Keratinocyte (primary cell): ENCODE results near the gene SLC30A7.

Source experiments
- EZH2 ChIP-seq: IDR thresholded peaks from one replicate; pipeline ENCODE4 v1.6.1; 2012; ENCODE audit warnings: inconsistent platforms, mild to moderate bottlenecking, low read length, moderate library complexity
- TF ChIP-seq, protein P1 (sequence below), 3 experiments: IDR thresholded peaks in 1 of 3; conservative IDR thresholded peaks in 1 of 3; optimal IDR thresholded peaks in 1 of 3; 2 replicates in 2 of 3; 3 replicates in 1 of 3; pipeline versions ENCODE3 to v1.5.1; 2011; ENCODE audit warnings: low read length in 3 of 3, mild to moderate bottlenecking in 3 of 3, moderate library complexity in 2 of 3, control low read depth in 1 of 3, inconsistent platforms in 1 of 3; ENCODE audit not compliant: insufficient read depth in 2 of 3; ENCODE audit errors: extremely low read depth in 1 of 3

DNA sequence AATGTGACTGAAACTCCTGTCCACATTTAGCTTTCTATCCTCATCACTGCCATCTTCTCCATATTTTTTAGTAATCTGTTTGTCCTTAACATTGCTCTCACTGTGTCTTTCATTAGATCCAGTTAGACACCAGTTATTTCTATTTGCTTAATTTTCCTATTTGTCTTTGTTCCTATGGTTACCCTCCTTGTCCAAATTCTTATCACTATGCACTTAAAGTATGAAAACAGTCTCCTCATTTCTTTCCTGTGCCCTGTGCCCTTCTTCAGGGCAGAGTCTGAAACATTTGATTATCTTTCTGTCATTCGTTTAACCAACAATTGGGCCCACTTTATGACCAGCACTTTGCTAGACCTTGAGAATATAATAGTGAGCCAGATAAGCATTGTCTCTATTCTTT, 64.2 kb downstream of the SLC30A7 start:
- TF ChIP-seq, protein P1, sequence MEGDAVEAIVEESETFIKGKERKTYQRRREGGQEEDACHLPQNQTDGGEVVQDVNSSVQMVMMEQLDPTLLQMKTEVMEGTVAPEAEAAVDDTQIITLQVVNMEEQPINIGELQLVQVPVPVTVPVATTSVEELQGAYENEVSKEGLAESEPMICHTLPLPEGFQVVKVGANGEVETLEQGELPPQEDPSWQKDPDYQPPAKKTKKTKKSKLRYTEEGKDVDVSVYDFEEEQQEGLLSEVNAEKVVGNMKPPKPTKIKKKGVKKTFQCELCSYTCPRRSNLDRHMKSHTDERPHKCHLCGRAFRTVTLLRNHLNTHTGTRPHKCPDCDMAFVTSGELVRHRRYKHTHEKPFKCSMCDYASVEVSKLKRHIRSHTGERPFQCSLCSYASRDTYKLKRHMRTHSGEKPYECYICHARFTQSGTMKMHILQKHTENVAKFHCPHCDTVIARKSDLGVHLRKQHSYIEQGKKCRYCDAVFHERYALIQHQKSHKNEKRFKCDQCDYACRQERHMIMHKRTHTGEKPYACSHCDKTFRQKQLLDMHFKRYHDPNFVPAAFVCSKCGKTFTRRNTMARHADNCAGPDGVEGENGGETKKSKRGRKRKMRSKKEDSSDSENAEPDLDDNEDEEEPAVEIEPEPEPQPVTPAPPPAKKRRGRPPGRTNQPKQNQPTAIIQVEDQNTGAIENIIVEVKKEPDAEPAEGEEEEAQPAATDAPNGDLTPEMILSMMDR (optimal IDR thresholded peaks at IDR 0.05 in 1 of 3, IDR thresholded peaks at IDR 0.05 in 1 of 3, conservative IDR thresholded peaks at IDR 0.05 in 1 of 3; ENCODE audit: extremely low read depth in 1 of 3, insufficient read depth in 2 of 3, low read length in 3 of 3) = no peak
- TF ChIP-seq EZH2 = no peak
